Measurements from ENCODE around the gene PGM1. TPM values are rescaled to one million over a fixed set of nuclear protein-coding genes. Genes with fewer than 3 reads are reported as not detected.
"Not testable (repeated sequence)": the region's sequence is repeated elsewhere in the genome, so short reads cannot be mapped to it uniquely, and the experiment has no call there.

The PGM1 gene
- total RNA-seq, 3 donors from 2014 or later (not counting 1 experiment from before 2014, with no cell fraction given), result 23.5 to 31.4 (median 23.7) TPM

DNA sequence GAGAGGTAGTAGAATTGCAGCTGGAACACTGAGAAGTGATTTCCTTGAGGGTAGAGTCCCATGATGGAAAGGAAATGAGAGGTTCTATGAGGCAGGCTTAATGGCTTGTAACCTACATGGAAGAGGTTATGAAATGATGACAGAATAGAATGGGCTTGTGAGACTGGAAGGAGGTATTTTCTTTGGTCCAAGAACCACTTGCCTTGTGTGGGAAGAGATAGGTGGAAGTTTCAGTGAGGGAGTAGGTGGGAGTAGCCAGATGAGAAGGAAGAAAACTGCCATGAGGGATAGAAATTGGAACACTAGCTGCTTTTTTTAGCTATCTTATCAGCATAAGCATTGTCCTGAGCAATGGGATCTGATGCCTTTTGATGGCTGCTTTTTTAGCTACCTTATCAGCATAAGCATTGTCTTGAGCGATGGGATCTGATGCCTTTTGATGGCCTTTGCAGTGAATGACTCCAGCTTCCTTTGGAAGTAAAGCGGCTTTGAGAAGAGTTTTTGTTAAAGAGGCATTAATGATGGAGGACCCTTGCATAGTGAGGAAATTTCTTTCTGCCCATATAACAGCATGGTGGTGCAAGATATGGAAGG is 18.9 kb upstream of the PGM1 start:
- H3K4me3 ChIP-seq (ENCODE audit: low read length); H3K36me3 Mint-ChIP-seq; H3K4me1 Mint-ChIP-seq; H3K4me3 Mint-ChIP-seq; H3K27me3 Mint-ChIP-seq (ENCODE audit: low read depth in 2 of 2); DNase-seq; H3K9me3 ChIP-seq (ENCODE audit: control insufficient read depth, insufficient read depth, low read length); H3K27me3 ChIP-seq (ENCODE audit: control insufficient read depth, insufficient read depth, low read length); H3K27ac Mint-ChIP-seq; H3K27ac ChIP-seq (ENCODE audit: low read length); H3K4me1 ChIP-seq (ENCODE audit: control insufficient read depth, insufficient read depth, low read length); intact Hi-C loops (cut with micrococcal nuclease); H3K36me3 ChIP-seq (ENCODE audit: control insufficient read depth, insufficient read depth, low read length); H3K9me3 Mint-ChIP-seq; ATAC-seq: not testable (repeated sequence)
- WGBS (ENCODE audit: insufficient coverage), result 100% methylated on average over 1 of the region's 2 CpGs

- Mint-ChIP-seq H3K27ac (no peak overlapping the region), H3K4me3 (no peak overlapping the region), H3K27me3 (ENCODE audit: low read depth in 2 of 2) (no peaks in the 10 kb centered on the region), H3K9me3 (no peaks in the 10 kb centered on the region), H3K36me3 (no peaks in the 10 kb centered on the region), H3K4me1 (no peaks in the 10 kb centered on the region)
- H3K9me3 ChIP-seq (ENCODE audit: control insufficient read depth, insufficient read depth, low read length), result no peaks in the 10 kb centered on the region
- 86% methylated on average over 2 of the region's 4 CpGs for WGBS (ENCODE audit: insufficient coverage)
- no peak overlapping the region for H3K4me3 ChIP-seq (ENCODE audit: low read length)
- ATAC-seq, result peak; percentile 37 to 48 (median 47)
- no peaks in the 10 kb centered on the region for H3K36me3 ChIP-seq (ENCODE audit: control insufficient read depth, insufficient read depth, low read length)
- H3K27ac ChIP-seq (ENCODE audit: low read length), result no peak overlapping the region
- peak in 1 of 2 donors; percentile 57 for DNase-seq
- peak; percentile 89 for TF ChIP-seq CTCF (IDR thresholded peaks at IDR 0.05)
- intact Hi-C loops (cut with micrococcal nuclease), result no loop called here
- H3K27me3 ChIP-seq (ENCODE audit: control insufficient read depth, insufficient read depth, low read length), result no peaks in the 10 kb centered on the region
- no peaks in the 10 kb centered on the region for H3K4me1 ChIP-seq (ENCODE audit: control insufficient read depth, insufficient read depth, low read length)
Observed at GRCh38 chr1:63575340-63575826, 17.8 kb upstream of the PGM1 start.

- H3K4me1 Mint-ChIP-seq; H3K4me3 Mint-ChIP-seq; H3K36me3 ChIP-seq (ENCODE audit: control insufficient read depth, insufficient read depth, low read length); ATAC-seq; H3K9me3 ChIP-seq (ENCODE audit: control insufficient read depth, insufficient read depth, low read length); H3K27me3 Mint-ChIP-seq (ENCODE audit: low read depth in 2 of 2); H3K9me3 Mint-ChIP-seq; H3K27ac Mint-ChIP-seq; H3K4me3 ChIP-seq (ENCODE audit: low read length); H3K4me1 ChIP-seq (ENCODE audit: control insufficient read depth, insufficient read depth, low read length); DNase-seq; H3K27ac ChIP-seq (ENCODE audit: low read length); H3K36me3 Mint-ChIP-seq; intact Hi-C loops (cut with micrococcal nuclease); H3K27me3 ChIP-seq (ENCODE audit: control insufficient read depth, insufficient read depth, low read length): not testable (repeated sequence)
- WGBS (ENCODE audit: insufficient coverage), result 79% methylated on average over 1 of the region's 1 CpG
Observed at GRCh38 chr1:63586326-63586725, 6.9 kb upstream of the PGM1 start.

DNA sequence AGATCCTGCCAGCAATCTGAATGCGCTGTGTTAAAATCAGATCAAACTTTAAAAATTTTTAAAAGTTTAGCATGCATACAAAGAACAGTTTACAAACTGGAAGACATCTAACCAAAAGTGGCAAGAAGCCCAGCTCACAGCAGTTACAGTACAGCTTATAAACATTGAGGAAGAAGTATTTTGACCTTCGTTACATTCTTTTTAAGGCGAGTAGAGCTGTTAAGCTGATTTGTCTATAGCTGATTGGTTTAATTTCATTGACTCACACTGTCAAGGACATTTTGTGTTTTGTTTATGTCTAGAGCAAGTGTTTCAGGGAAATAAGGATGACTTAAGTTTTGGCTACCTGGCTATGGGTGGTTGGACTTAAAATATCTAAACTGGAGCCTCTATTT is 3.0 kb upstream of the PGM1 start:
- DNase-seq (no peak), ATAC-seq (no peak)
- H3K36me3 Mint-ChIP-seq, result no peaks in the 10 kb centered on the region
- no peak overlapping the region for H3K4me3 Mint-ChIP-seq
- intact Hi-C loops (cut with micrococcal nuclease), result loop anchor here (5.0 to 10.0 kb wide), 2 partner anchors 223 to 305 kb away; partner anchors contain the start of gene ALG6
- WGBS (ENCODE audit: insufficient coverage), result 100% methylated on average over 3 of the region's 3 CpGs
- no peaks in the 10 kb centered on the region for H3K9me3 ChIP-seq (ENCODE audit: control insufficient read depth, insufficient read depth, low read length)
- H3K9me3 Mint-ChIP-seq, result no peaks in the 10 kb centered on the region
- no peak overlapping the region for H3K4me3 ChIP-seq (ENCODE audit: low read length)
- no peak for TF ChIP-seq CTCF (IDR thresholded peaks at IDR 0.05)
- no peak overlapping the region for H3K27ac Mint-ChIP-seq
- H3K4me1 ChIP-seq (ENCODE audit: control insufficient read depth, insufficient read depth, low read length), result peaks cover 13% of the 10 kb centered on the region
- peaks cover 10 to 17% of the 10 kb centered on the region in 2 donors for H3K4me1 Mint-ChIP-seq
- no peaks in the 10 kb centered on the region for H3K27me3 ChIP-seq (ENCODE audit: control insufficient read depth, insufficient read depth, low read length)
- no peak overlapping the region for H3K27ac ChIP-seq (ENCODE audit: low read length)
- no peaks in the 10 kb centered on the region for H3K36me3 ChIP-seq (ENCODE audit: control insufficient read depth, insufficient read depth, low read length)
- H3K27me3 Mint-ChIP-seq (ENCODE audit: low read depth in 2 of 2), result no peaks in the 10 kb centered on the region
